Measurements from ENCODE around the gene NANOS2. TPM values are rescaled to one million over a fixed set of nuclear protein-coding genes. Genes with fewer than 3 reads are reported as not detected.

The NANOS2 gene
- total and polyA plus RNA-seq, 2 of the 13 experiments (the other 11 are each of a cell fraction or from before 2014, with no cell fraction given): not detected

- TF ChIP-seq TRIM22 (IDR thresholded peaks at IDR 0.05) (no peak), MIER2 (CRISPR knock-in tag; IDR thresholded peaks at IDR 0.05) (peak; percentile 54; the same call in 1 of the 2 replicates), ZKSCAN8 (CRISPR knock-in tag; IDR thresholded peaks at IDR 0.05; ENCODE audit: borderline replicate concordance) (no peak; the same call in 1 of the 2 replicates), LRRFIP1 (CRISPR knock-in tag; conservative IDR thresholded peaks at IDR 0.05) (no peak), KDM5B (CRISPR knock-in tag; IDR thresholded peaks at IDR 0.05; ENCODE audit: borderline replicate concordance) (peak; percentile 31; the same call in 1 of the 2 replicates), ZNF574 (CRISPR knock-in tag; IDR thresholded peaks at IDR 0.05) (peak; percentile 94), ZNF644 (CRISPR knock-in tag; IDR thresholded peaks at IDR 0.05; ENCODE audit: low read depth) (no peak), ZEB1 (IDR thresholded peaks at IDR 0.05; ENCODE audit: insufficient replicate concordance, low read depth) (no peak), ZBTB49 (CRISPR knock-in tag; IDR thresholded peaks at IDR 0.05; ENCODE audit: borderline replicate concordance) (no peak), CEBPB (IDR thresholded peaks at IDR 0.05; ENCODE audit: borderline replicate concordance, low read depth, low read length) (no peak), TP53 (CRISPR knock-in tag; conservative IDR thresholded peaks at IDR 0.05) (no peak), MED8 (CRISPR knock-in tag; IDR thresholded peaks at IDR 0.05; ENCODE audit: insufficient replicate concordance) (no peak), ZNF225 (CRISPR knock-in tag; IDR thresholded peaks at IDR 0.05) (no peak), PCBP2 (optimal IDR thresholded peaks at IDR 0.05; ENCODE audit: low read depth, low read length, poor library complexity, severe bottlenecking) (no peak), ATF7 (IDR thresholded peaks at IDR 0.05) (no peak), ATF7 (CRISPR knock-in tag; IDR thresholded peaks at IDR 0.05) (no peak), ZNF180 (CRISPR knock-in tag; IDR thresholded peaks at IDR 0.05; ENCODE audit: borderline replicate concordance, low read depth) (no peak), ZNF468 (CRISPR knock-in tag; IDR thresholded peaks at IDR 0.05) (no peak), THYN1 (CRISPR knock-in tag; IDR thresholded peaks at IDR 0.05; ENCODE audit: borderline replicate concordance, low read depth) (no peak), SP1 (IDR thresholded peaks at IDR 0.05) (no peak), SP1 (CRISPR knock-in tag; IDR thresholded peaks at IDR 0.05) (peak; percentile 36; the same call in 1 of the 2 replicates), ZNF138 (CRISPR knock-in tag; IDR thresholded peaks at IDR 0.05; ENCODE audit: low read depth) (no peak)
These were observed 13.1 kb upstream of the NANOS2 start (continued) for GRCh38 chr19:45927565-45928261.

Measured in HepG2 (cell line).